ENCODE results near the gene NFYA. TPM values are rescaled to one million over a fixed set of nuclear protein-coding genes. Genes with fewer than 3 reads are reported as not detected.

Gene NFYA
- total and polyA plus RNA-seq, 2 of the 13 experiments (the other 11 are each of a cell fraction or from before 2014, with no cell fraction given): 16.0 to 22.9 TPM

DNA sequence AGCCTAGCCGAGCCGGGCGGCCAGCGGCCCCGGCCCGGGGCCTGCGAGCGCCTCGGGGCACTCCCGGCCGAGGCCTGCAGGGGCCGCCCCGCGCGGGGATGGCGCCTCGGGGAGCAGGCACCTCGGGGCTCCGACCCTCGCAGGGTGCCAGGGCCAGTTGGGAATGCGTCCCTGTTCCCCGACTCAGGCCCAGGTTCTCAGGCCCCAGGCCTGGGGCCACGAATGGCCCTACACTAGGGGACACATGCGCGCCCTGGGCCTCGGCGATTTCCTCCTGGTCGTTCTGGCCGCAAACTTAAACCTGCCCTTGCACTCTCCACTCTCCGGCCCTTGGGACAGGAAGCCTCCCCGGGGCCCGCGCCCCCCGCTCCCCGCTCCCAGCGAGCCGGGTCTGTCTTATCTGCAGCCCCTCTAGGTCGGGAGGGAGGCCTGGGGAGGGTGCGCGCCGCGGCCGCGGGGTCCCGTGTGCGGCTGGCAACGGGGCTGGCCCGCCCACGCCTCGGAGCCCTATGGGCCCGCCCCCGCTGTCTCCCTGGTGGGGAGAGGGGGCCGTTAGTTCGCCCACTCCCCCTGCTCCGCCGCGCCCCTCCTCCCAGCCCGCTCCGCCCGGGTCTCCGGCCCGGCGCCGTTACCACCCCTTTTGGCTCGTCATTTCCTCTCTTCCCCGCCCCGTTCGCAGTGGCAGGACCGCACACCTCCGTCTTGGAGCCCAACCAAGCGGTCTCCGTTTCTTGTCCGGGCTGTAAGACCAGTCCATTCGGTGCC lies 611 bp downstream of the NFYA start (continued):
- TF ChIP-seq, protein P1, sequence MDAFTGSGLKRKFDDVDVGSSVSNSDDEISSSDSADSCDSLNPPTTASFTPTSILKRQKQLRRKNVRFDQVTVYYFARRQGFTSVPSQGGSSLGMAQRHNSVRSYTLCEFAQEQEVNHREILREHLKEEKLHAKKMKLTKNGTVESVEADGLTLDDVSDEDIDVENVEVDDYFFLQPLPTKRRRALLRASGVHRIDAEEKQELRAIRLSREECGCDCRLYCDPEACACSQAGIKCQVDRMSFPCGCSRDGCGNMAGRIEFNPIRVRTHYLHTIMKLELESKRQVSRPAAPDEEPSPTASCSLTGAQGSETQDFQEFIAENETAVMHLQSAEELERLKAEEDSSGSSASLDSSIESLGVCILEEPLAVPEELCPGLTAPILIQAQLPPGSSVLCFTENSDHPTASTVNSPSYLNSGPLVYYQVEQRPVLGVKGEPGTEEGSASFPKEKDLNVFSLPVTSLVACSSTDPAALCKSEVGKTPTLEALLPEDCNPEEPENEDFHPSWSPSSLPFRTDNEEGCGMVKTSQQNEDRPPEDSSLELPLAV (CRISPR knock-in tag; conservative IDR thresholded peaks at IDR 0.05; ENCODE audit: low read depth): no peak
- TF ChIP-seq ZNF598 (CRISPR knock-in tag; IDR thresholded peaks at IDR 0.05; ENCODE audit: borderline replicate concordance): no peak
- no peak for TF ChIP-seq ZNF652 (CRISPR knock-in tag; IDR thresholded peaks at IDR 0.05; ENCODE audit: borderline replicate concordance, low read depth)
- TF ChIP-seq, protein P2, sequence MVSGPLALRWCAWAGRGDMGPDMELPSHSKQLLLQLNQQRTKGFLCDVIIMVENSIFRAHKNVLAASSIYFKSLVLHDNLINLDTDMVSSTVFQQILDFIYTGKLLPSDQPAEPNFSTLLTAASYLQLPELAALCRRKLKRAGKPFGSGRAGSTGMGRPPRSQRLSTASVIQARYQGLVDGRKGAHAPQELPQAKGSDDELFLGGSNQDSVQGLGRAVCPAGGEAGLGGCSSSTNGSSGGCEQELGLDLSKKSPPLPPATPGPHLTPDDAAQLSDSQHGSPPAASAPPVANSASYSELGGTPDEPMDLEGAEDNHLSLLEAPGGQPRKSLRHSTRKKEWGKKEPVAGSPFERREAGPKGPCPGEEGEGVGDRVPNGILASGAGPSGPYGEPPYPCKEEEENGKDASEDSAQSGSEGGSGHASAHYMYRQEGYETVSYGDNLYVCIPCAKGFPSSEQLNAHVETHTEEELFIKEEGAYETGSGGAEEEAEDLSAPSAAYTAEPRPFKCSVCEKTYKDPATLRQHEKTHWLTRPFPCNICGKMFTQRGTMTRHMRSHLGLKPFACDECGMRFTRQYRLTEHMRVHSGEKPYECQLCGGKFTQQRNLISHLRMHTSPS (CRISPR knock-in tag; IDR thresholded peaks at IDR 0.05; ENCODE audit: low read depth): no peak; the same call in 1 of the 2 replicates
- TF ChIP-seq, protein P3, sequence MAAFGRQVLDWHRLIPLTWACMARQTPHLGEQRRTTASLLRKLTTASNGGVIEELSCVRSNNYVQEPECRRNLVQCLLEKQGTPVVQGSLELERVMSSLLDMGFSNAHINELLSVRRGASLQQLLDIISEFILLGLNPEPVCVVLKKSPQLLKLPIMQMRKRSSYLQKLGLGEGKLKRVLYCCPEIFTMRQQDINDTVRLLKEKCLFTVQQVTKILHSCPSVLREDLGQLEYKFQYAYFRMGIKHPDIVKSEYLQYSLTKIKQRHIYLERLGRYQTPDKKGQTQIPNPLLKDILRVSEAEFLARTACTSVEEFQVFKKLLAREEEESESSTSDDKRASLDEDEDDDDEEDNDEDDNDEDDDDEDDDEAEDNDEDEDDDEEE (CRISPR knock-in tag; IDR thresholded peaks at IDR 0.05): peak; percentile 71; the same call in 1 of the 2 replicates
- peak; percentile 18 for TF ChIP-seq TEAD3 (CRISPR knock-in tag; optimal IDR thresholded peaks at IDR 0.05; ENCODE audit: borderline replicate concordance)
- TF ChIP-seq ZNF883 (CRISPR knock-in tag; IDR thresholded peaks at IDR 0.05; ENCODE audit: not compliant biosample characterization): no peak
- TF ChIP-seq HMG20A (CRISPR knock-in tag; IDR thresholded peaks at IDR 0.05; ENCODE audit: borderline replicate concordance): no peak
- no peak for TF ChIP-seq ZNF549 (CRISPR knock-in tag; IDR thresholded peaks at IDR 0.05)
- TF ChIP-seq, protein P4, sequence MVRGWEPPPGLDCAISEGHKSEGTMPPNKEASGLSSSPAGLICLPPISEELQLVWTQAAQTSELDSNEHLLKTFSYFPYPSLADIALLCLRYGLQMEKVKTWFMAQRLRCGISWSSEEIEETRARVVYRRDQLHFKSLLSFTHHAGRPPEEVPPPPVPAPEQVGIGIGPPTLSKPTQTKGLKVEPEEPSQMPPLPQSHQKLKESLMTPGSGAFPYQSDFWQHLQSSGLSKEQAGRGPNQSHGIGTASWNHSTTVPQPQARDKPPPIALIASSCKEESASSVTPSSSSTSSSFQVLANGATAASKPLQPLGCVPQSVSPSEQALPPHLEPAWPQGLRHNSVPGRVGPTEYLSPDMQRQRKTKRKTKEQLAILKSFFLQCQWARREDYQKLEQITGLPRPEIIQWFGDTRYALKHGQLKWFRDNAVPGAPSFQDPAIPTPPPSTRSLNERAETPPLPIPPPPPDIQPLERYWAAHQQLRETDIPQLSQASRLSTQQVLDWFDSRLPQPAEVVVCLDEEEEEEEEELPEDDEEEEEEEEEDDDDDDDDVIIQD (CRISPR knock-in tag; IDR thresholded peaks at IDR 0.05; ENCODE audit: low read depth): 0 out of 2 replicates have a peak, but pooled peaks have one; percentile 22
- TF ChIP-seq, protein P5, sequence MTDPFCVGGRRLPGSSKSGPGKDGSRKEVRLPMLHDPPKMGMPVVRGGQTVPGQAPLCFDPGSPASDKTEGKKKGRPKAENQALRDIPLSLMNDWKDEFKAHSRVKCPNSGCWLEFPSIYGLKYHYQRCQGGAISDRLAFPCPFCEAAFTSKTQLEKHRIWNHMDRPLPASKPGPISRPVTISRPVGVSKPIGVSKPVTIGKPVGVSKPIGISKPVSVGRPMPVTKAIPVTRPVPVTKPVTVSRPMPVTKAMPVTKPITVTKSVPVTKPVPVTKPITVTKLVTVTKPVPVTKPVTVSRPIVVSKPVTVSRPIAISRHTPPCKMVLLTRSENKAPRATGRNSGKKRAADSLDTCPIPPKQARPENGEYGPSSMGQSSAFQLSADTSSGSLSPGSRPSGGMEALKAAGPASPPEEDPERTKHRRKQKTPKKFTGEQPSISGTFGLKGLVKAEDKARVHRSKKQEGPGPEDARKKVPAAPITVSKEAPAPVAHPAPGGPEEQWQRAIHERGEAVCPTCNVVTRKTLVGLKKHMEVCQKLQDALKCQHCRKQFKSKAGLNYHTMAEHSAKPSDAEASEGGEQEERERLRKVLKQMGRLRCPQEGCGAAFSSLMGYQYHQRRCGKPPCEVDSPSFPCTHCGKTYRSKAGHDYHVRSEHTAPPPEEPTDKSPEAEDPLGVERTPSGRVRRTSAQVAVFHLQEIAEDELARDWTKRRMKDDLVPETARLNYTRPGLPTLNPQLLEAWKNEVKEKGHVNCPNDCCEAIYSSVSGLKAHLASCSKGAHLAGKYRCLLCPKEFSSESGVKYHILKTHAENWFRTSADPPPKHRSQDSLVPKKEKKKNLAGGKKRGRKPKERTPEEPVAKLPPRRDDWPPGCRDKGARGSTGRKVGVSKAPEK (CRISPR knock-in tag; IDR thresholded peaks at IDR 0.05; ENCODE audit: borderline replicate concordance): no peak
- no peak; the same call in 1 of the 2 replicates for TF ChIP-seq GATAD1 (CRISPR knock-in tag; IDR thresholded peaks at IDR 0.05)
- TF ChIP-seq ZNF263 (CRISPR knock-in tag; IDR thresholded peaks at IDR 0.05): 0 out of 2 replicates have a peak, but pooled peaks have one; percentile 35
- peak; percentile 51 for TF ChIP-seq SKI (IDR thresholded peaks at IDR 0.05; ENCODE audit: partially characterized antibody)
- TF ChIP-seq, protein P6, sequence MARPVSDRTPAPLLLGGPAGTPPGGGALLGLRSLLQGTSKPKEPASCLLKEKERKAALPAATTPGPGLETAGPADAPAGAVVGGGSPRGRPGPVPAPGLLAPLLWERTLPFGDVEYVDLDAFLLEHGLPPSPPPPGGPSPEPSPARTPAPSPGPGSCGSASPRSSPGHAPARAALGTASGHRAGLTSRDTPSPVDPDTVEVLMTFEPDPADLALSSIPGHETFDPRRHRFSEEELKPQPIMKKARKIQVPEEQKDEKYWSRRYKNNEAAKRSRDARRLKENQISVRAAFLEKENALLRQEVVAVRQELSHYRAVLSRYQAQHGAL (CRISPR knock-in tag; IDR thresholded peaks at IDR 0.05; ENCODE audit: not compliant biosample characterization): peak; percentile 68
- no peak for TF ChIP-seq ZNF101 (CRISPR knock-in tag; IDR thresholded peaks at IDR 0.05; ENCODE audit: borderline replicate concordance, low read depth)
- TF ChIP-seq ZNF264 (CRISPR knock-in tag; IDR thresholded peaks at IDR 0.05): peak; percentile 12; the same call in 1 of the 2 replicates
- no peak for TF ChIP-seq CEBPB (IDR thresholded peaks at IDR 0.05; ENCODE audit: borderline replicate concordance, low read depth, low read length)
- no peak for TF ChIP-seq KAT2B (IDR thresholded peaks at IDR 0.05; ENCODE audit: borderline replicate concordance, low read depth, low read length)
